Right lobe of liver (tissue), 6 donors: Measurements from ENCODE around the gene MT1A. TPM values are rescaled to one million over a fixed set of nuclear protein-coding genes. Genes with fewer than 3 reads are reported as not detected.

Source experiments
- ATAC-seq, 4 donors: fragments of 200-7000 bp; cut with Tn5 transposase; one replicate each; pipeline ENCODE4 v1.9.1; 2020; ENCODE audit warnings: mild to moderate bottlenecking in 4 of 4, moderate library complexity in 4 of 4
- DNase-seq, 3 donors: peaks; one replicate each; pipeline ENCODE4 v3.0.0-alpha.2; 2020
- H3K27ac ChIP-seq, 3 donors: fragments of 200-600 bp; one replicate each; pipeline ENCODE4 v1.8.0; 2022
- H3K27me3 ChIP-seq, 2 donors: fragments of 200-600 bp; one replicate each; pipeline ENCODE4 v1.8.0; 2022
- H3K36me3 ChIP-seq, 4 donors: fragments of 200-600 bp; sonication (generic) in 1 of 4; one replicate each; pipeline versions ENCODE4 v1.5.1 to v1.8.0; 2017 to 2022; ENCODE audit warnings: control low read depth in 1 of 4
- H3K4me1 ChIP-seq, 4 donors: fragments of 200-600 bp; sonication (generic) in 1 of 4; one replicate each; pipeline versions ENCODE4 v1.5.1 to v1.8.0; 2017 to 2022; ENCODE audit warnings: control low read depth in 1 of 4
- H3K4me3 ChIP-seq, 3 donors: fragments of 200-600 bp; one replicate each; pipeline ENCODE4 v1.8.0; 2022
- H3K9me3 ChIP-seq, 4 donors: fragments of 200-600 bp; sonication (generic) in 1 of 4; one replicate each; pipeline versions ENCODE4 v1.5.1 to v1.8.0; 2017 to 2022; ENCODE audit warnings: control low read depth in 1 of 4
- CTCF ChIP-seq, 4 donors: fragments of 200-600 bp in 3 of 4; fragments of 450-650 bp in 1 of 4; IDR thresholded peaks; one replicate each; pipeline versions ENCODE4 v1.5.1 to v1.8.0; 2016 to 2022; ENCODE audit warnings: antibody characterized with exemption in 4 of 4, mild to moderate bottlenecking in 2 of 4
- POLR2A ChIP-seq: fragments of 450-650 bp; IDR thresholded peaks from one replicate; pipeline ENCODE4 v1.6.1; 2017; ENCODE audit warnings: antibody characterized with exemption, mild to moderate bottlenecking
- WGBS: methylation state at CpG from one replicate; pipeline ENCODE4 v1.1.6; 2018; ENCODE audit warnings: low coverage, low lambda C conversion rate; ENCODE audit not compliant: insufficient coverage; ENCODE audit errors: missing lambda C conversion rate; 5-methylcytosine and 5-hydroxymethylcytosine counted together
- intact Hi-C, 2 donors: fragments of 100-400 bp; cut with DNase I; formaldehyde crosslinking; loops; one replicate each; pipeline versions ENCODE4 v1.11.2 to v1.14.1; 2022
- total RNA-seq, 6 experiments: library from RNA; depleted of rRNA in 2 of 6; stranded (reverse); fragments of >200 nt in 2 of 6; fragmentation: NEBNext Ultra II Directional in 3 of 6; extraction: Animal tissue kit (Norgen Biotek cat#: 25700) in 3 of 6; gene quantifications; one replicate each; pipeline versions ENCODE4 v1.1.0 to v1.2.4, GENCODE V29; 2016 to 2023
- donor health status: DM: no; HTN: yes; CAD: no.
- donor health status: DM: no; HTN: no; CAD: no.
- donor health status: DM: no; HTN: no; CAD: no.
- donor health status: DM: no; HTN: yes; CAD: no.
- donor health status: DM: no; HTN: yes; CAD: no.

The MT1A gene
- total RNA-seq, 6 experiments from 2014 or later = 34.9 to 161 (median 110) TPM

GRCh38 chr16:56623637-56624036, 14.8 kb upstream of the MT1A start:
- TF ChIP-seq CTCF (IDR thresholded peaks at IDR 0.05) = no peak
- no peak for TF ChIP-seq POLR2A
- DNase-seq = no peak
- Histone ChIP-seq H3K4me3 (no peak overlapping the region), H3K36me3 (no peaks in the 10 kb centered on the region), H3K27ac (no peak overlapping the region), H3K9me3 (no peaks in the 10 kb centered on the region), H3K4me1 (peaks cover 0 to 11% (median 5%) of the 10 kb centered on the region in 4 donors), H3K27me3 (no peaks in the 10 kb centered on the region)
- no peak for ATAC-seq
- intact Hi-C loops = no loop called here
- 95% methylated on average over 2 of the region's 2 CpGs for WGBS

- peak within 1 kb of the TSS; percentile 93 to 96 (median 95) for H3K27ac ChIP-seq
- peak within 1 kb of the TSS; percentile 83 to 90 (median 85) for H3K4me3 ChIP-seq
- ATAC-seq = peak; percentile 79 to 92 (median 86)
- H3K9me3 ChIP-seq = no peaks in the 10 kb centered on the region
- TF ChIP-seq CTCF (IDR thresholded peaks at IDR 0.05) (no peak), POLR2A (peak; percentile 98)
- no peaks in the 10 kb centered on the region for H3K27me3 ChIP-seq
- intact Hi-C loops = no loop called here
- H3K4me1 ChIP-seq = peaks cover 0 to 10% (median 4%) of the 10 kb centered on the region in 4 donors
- DNase-seq = peak; percentile 80 to 92 (median 88)
- WGBS = 1% methylated on average over 11 of the region's 62 CpGs
- H3K36me3 ChIP-seq = no peaks in the 10 kb centered on the region
These were observed 13.1 kb upstream of the MT1A start, which contains the start of gene MT1E for GRCh38 chr16:56625140-56625942. TSS of gene MT1E (plus strand) at chr16:56625781. CDS start at chr16:56625852, 71 bp downstream.

- Histone ChIP-seq H3K4me1 (peaks cover 0 to 13% (median 5%) of the 10 kb centered on the region in 4 donors), H3K27ac (peak overlapping the region; percentile 93 to 96 (median 95)), H3K36me3 (no peaks in the 10 kb centered on the region), H3K27me3 (no peaks in the 10 kb centered on the region), H3K4me3 (peak overlapping the region; percentile 83 to 90 (median 85)), H3K9me3 (no peaks in the 10 kb centered on the region)
- 5% methylated on average over 8 of the region's 16 CpGs for WGBS
- ATAC-seq (peak; percentile 33 to 52 (median 42)), DNase-seq (no peak)
- intact Hi-C loops = no loop called here
- peak in 1 of 4 donors; percentile 11 for TF ChIP-seq CTCF (IDR thresholded peaks at IDR 0.05)
- peak; percentile 81 for TF ChIP-seq POLR2A
These were observed 12.4 kb upstream of the MT1A start for GRCh38 chr16:56625943-56626654.

- peak overlapping the region; percentile 93 to 96 (median 95) for H3K27ac ChIP-seq
- no peaks in the 10 kb centered on the region for H3K36me3 ChIP-seq
- peak overlapping the region; percentile 83 to 90 (median 85) for H3K4me3 ChIP-seq
- 8% methylated on average over 4 of the region's 7 CpGs for WGBS
- ATAC-seq = peak in 3 of 4 donors; percentile 1 to 5 (median 3)
- H3K4me1 ChIP-seq = peaks cover 0 to 18% (median 2%) of the 10 kb centered on the region in 4 donors
- no peaks in the 10 kb centered on the region for H3K9me3 ChIP-seq
- TF ChIP-seq POLR2A = no peak
- no peak for DNase-seq
- H3K27me3 ChIP-seq = no peaks in the 10 kb centered on the region
- intact Hi-C loops = no loop called here
These were observed 11.8 kb upstream of the MT1A start for GRCh38 chr16:56626685-56627084.
